ENCODE data around the gene MOSPD2.

MOSPD2 gene
- total RNA-seq: 37.3 to 156 (median 103) reads per million in 18 experiments

DNA sequence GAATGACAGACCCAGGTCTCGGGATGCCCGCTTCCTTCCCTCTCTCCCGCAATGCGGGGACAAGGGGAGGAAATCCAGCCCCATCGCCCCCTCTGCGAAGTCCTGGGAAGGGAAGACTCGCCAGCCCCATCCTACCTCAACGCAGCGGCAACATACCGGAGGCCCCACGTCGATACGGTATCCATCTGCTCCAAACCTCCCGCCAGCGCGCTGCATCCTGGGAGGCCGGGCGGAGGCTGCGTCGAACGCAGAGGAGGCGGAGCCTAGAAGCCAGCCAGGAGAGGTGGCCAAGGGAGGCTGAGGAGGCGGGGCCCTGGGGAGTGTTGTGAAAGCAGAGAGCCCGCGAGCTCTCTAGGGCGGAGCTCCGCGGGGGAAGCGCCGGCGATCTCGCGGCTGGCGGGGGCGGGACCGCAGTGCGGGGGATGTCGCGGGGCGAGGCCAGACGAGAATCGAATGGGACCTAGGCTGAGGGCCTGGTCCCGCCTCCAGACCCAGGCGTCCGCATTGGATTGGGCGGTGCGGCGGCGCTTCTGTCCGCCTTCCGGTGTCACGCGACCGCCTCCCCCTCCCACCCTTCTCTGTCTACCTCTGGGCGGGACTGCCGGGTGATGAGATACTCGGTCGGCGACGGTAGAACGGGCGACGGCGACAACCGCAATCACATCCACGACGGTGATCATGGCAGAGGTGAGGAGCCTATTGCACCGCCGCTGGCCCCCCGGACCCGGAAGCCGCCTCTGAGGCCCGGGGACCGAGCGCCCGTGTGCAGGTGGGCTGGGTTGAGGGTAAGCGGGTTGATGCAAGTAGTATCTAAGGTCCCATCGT is at the start of gene MOSPD2, which contains the start of gene FANCB:
TSS of gene MOSPD2 (plus strand) at position 571 of the 825 bp plus-strand sequence. CDS start at position 679, 108 bp downstream.
TSS of gene FANCB (minus strand) at position 219 of the 825 bp plus-strand sequence. CDS start 7,559 bp downstream, outside the sequence.
- peak; percentile 94 to 95 for DNase-seq

DNA sequence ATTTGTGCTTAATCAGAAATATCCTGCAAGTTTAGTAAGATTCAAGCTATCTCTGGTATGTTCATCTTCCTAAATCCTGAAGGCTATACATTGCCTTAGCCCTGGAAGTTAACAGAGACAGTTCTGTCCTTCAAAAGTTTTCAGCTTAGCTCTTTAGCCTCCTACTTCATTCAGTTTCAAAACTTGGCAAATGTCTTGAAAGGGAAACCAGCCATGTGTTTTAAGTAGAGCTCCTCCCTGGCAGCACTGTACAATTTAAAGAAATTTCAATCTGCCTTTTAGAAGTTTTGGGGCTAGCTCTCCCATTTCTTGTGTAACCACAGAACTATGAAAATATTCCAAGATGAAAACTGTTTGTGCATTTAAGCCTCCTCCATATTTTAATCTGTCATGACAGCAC is 47.4 kb upstream of the MOSPD2 start:
- DNase-seq: no peak

DNA sequence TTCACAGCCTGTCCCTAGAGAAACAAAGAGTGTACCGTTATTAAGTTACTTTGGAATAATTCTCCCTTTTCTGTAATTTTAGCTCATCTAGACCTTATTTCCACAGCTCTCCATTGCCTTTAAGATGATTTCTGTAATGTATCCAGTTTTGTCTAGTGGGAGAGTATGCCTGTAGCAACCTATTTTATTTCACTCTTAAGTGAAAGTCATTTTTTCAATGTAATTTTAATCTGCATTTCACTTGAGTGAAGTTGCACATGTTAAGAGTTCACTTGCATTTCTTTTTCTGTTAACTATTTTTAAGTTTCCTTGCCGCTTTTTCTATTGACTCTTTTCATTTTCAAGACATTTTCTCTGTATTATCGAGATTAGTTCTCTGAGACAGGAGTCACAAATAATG is 46.9 kb upstream of the MOSPD2 start:
- DNase-seq: no peak

DNA sequence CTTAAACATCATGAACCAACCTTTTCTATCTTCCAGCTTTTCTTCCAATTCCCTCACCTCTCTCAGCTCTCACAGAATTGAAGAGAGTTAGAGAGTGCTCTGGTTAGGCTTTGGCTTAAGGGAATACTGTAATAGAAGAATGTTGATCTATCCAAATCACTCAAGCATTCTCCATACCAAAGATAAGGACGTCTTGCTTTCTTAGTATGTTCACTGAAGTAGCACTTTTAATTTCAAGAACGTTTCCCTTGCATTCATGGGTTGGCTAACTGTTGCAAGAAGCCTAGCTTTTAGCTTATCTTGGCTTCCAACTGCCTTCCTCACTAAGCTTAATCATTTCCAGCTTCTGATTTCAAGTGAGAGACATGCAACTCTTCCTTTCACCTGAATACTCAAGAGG is 43.6 kb upstream of the MOSPD2 start:
- DNase-seq: no peak

DNA sequence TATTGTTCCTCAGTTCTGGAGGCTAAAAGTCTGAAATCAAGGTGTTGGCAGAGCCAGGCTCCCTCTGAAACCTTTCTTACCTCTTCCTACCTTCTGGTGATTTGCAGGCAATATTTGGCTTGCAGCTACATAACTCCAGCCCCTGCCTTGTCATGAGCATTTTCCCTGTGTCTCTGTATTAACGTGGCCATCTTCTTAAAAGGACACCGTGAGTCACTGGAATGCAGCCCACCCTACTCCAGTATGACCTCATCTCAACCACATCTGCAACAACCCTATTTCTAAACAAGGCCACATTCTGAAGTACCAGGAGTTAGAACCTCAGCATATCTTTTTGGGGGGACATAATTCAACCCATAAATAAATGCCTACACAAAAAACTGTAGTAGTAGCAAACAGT is 41.1 kb upstream of the MOSPD2 start:
- DNase-seq: no peak

DNA sequence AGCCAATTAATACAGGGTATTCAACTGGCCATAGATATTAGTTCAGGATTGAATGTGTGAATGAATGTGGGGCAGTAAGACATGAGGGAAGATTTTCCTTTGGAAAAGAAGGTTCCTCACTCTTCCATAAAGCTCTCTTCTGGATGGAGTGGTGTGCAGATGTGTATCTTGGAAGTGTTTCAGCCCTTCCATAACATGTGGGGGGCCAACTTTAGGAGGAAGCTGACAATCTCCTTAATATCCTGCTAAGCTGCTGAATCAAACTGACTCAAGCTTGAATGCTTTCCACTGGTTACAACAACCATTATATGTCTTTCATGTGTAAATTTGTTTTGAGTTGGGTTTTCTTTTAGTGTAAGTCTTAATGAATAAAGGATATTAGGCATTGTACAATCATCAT is 40.6 kb upstream of the MOSPD2 start:
- DNase-seq: no peak

DNA sequence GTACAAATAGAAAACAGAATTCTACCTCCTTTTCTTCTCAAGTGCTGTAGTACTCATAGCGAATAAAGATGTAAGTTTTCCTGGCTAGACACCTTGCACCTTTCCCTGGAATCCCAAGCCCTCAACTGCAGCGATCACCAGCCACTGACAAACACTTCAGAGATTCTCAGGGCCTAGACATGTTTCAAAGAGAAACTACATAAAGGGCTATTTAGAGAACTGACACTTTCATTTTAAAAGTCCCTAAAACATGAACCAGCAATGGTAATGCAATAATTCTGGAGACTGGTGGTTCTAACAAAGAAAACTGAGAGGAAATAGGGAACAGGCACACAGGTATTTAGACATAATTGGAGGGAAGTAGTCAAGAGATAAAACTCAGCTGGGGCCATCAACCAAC is 36.1 kb upstream of the MOSPD2 start:
- no peak for DNase-seq

DNA sequence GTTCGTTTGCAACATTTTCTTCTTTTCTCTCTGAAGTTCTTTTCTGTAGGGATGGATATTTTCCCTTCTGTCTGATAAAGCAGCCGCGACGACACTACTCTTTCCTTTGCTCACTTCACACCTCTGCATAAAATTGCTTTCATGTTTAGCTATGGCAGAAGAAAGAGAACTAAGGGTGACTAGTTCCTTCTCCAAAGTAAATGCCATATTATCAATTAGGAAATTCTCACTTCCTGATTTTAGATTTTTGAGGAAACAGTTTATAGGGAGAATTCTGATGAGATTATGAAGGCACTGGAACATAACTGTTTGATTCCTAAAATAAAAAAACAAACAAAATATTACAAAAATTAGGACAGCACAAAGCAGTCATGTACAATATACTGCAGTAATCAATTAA is 29.6 kb upstream of the MOSPD2 start:
- DNase-seq: peak; percentile 9 to 56

DNA sequence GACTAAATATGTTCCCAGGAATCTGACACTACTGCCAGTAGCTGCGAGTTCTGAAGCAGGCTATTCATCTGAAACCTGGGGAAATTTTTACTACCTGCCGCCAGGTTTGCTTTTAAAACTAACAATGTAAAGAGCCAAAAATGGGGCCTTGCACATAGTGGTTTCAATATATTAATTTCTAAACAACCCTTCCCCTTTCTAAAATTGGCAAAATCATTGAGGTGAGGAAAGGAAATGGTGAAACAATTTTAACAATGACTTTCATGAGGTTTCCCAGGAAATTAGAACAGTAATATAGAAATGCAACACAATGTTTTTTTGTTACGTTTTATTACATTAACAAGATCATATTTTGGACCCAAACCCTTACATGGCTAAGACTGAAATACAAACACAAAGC is 21.7 kb upstream of the MOSPD2 start:
- peak in 1 of 2 donors; percentile 46 for DNase-seq

DNA sequence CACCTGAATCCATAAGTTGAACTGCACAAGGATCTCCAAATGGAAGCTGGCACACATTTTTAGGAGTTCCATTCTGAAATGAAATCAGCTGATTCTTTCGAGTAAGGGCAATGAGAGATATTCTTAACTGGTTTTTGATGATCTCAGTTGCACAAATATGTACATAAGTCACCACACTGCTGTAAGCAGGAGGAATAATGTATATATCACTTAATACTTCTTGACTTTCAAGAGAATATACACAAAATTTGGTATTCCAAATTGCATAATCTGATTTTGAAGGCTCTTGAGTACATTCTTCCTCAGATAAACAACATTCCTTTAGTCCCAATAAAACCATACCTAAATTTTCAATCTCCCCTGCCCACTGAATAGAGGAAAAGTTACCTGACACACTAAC is 8.6 kb upstream of the MOSPD2 start:
- no peak for DNase-seq

DNA sequence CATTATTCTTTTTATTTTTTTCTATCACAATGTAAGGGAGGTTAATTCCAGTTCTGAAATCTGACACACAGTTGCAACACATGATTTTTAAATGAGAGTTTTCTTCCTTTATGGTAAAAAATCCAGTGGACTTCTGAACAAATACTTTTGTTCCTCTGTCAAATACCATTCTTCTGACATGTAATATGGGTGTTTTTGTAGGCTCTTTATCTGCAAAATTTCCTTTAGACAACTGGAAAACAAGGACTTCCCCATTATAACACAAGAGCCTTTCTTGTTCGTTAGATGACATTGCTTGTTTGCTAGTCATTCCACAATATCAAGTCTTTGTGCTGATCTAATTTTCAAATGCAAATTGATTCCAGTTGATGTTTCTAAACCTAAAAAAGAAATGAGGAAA is 8.0 kb upstream of the MOSPD2 start:
- DNase-seq: no peak

DNA sequence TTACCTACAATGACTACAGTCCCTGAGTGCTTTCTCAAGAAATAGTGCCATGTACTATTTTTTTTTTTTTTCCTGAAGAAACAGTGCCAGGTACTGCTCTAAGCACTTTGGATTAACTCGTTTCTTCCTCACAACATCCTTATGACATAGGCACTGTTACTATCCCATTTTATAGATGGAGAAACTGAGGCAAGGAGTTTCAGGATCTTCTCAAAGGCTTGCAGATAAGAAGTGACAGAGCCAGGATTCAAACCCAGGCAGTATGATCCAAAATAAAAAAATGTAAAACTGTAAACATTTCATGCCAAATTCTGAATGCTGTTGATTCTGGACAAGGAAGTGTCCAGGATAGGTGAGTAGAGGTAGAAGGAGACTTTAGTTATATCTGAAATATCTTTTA is 1.5 kb upstream of the MOSPD2 start:
- no peak for DNase-seq

DNA sequence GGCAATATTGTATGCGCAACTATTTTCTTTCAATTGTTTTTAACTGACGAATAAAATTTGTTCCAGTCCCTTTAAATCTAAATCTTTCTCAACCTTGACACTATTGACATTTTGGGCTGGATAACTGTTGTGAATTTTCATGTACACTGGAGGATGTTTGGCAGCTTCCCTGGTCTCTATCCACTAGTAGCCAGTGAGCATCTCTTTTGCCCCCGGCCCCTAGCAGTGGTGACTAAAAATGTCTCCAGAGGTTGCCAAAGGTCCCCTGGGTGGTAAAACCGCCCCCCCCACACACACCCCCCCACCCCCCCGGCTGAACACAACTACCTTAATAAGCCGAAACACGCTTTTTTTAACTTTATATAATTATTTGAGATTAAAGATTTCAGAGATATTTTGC is 866 bp upstream of the MOSPD2 start:
- no peak for DNase-seq

DNA sequence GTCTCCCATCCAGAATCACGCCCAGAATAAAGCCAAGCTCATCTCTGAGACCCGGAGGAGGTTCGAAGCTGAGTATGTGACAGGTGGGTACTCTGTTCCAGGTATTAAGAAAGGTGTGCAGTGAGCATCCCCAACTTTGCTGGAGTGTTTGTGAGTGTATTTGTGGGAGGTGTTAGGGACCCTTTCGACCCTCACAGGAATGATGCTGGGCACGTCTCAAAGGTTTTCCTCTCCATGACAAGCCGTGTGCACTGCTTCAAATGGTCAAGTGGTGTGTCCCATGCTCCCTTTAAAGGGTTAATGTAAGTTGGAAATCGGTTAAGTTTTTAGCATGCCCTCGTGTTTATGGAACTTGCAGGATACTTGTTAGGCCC is 442 bp downstream of the MOSPD2 start:
- DNase-seq: no peak

DNA sequence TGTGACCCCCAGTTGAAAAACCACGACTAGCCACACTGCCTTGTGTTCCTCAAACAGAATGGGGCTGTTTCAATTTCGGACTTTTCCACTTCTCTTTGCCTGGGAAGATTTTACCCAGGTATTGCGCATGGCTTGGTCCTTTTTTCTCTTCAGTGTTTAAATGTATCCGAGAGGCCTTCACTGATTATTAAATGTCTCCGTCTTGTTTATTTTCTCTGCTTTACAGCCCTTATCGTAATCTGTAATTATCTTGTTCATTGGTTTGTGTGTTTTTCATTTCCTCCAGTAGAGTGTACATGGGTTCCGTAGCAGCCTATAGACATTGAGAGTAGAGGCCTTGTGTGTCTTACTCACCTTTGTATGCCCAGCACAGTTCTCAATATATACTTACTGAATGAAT is 2.4 kb downstream of the MOSPD2 start:
- no peak for DNase-seq

DNA sequence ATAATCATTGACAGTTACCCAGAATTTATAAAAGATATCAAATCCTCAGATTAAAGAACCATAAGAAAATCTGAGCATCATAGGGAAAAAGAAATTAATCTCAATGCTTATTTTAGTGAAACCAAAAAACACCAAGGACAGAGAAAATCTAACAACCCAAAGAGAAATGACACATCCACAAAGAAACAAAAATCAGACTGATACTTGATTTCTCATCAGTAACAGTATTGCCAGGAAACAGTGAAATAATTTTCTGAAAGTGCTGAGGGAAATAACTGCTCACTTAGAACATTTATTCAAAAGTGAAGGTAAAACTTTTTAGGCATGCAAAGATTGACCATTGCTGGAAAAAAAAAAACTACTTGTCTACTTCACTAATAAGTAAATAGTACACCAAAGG is 10.6 kb downstream of the MOSPD2 start:
- no peak for DNase-seq

DNA sequence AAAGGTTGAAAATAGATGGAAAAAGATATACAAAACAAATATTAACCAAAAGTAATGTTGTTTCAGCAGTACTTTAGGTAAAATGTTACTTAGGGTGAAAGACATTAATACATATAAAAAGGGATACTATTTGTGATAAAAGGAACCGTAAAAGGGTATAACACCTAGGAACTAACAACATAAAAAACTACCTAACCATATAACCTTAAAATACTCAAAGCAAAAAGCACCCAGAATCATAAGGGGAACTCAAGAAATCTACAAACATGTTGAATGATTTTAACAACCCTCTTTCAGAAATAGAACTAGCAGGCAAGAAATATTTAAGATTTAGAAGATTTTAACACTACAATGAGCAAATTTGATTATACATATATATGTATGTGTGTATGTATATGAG is 11.5 kb downstream of the MOSPD2 start:
- DNase-seq: no peak

DNA sequence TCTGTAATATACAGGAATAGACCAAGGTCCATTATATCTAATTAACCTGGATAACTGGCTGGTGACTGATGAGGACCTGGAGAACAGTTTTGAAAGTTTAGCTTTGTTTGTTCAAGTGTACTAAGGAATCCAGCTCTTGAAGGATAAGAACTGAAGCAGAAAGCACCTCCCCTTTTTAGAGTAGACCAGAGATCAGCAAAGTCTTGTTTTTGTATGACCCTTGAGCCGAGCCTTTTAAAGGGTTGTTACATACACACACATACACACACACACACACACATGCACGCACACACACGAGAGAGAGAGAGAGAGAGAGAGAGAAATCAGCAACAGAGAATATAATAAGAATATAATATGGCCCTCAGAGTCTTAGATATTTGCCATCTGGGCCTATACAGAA is 13.0 kb downstream of the MOSPD2 start:
- no peak for DNase-seq

DNA sequence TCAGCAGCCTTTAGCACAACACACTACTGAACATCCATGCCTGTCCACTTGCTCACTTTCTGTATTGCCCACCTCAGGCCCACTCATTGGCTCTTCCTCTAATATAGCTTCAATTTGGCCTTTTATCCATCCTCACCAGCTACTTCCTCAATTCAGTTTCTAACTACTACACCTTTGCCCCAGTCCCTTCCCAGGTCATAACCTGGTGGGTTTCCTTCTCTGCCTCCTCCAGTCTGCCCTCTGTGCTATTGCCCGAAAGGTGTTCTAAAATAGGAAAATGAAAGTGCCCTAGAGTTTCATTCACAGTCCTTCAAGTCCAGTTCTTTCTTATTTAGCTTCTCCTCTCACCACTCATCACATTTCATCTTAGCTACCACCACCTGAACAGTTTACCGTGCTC is 23.1 kb downstream of the MOSPD2 start:
- DNase-seq: no peak

DNA sequence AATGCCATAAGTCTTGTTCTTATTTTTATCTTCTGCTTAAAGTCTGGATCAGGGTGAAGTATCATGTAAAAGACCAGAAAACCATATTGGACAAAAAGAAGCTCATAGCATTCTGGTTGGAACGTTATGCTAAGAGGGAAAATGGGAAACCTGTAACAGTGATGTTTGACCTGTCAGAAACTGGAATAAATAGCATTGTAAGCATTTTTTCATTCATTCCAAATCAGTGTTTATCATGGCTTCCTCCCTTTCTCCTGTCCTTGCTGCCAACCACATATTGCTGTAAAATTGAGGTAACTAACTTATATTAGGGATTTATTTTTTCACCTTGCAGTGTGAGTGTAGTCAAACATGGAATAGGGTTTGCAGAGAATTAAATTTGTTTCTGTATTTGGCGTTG is 23.8 kb downstream of the MOSPD2 start:
- no peak for DNase-seq

DNA sequence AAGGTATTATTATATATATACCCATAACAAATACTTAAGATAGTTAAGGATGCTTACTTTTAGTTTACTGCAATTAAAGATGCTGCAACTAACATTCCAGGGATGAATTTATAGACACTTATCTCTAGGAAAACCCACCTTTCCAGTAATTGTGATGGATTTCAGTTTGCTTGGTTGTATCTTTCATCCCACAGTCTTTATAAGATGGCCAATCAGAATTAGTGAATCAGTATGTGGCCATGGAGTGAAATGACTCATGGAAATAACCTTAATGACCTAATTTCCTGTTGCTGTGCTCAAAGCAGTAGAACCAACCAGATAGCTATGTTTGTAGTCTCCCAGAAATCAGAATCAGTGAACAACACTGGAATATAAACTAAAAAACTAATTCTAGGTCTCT is 26.4 kb downstream of the MOSPD2 start:
- DNase-seq: peak; percentile 6 to 8

DNA sequence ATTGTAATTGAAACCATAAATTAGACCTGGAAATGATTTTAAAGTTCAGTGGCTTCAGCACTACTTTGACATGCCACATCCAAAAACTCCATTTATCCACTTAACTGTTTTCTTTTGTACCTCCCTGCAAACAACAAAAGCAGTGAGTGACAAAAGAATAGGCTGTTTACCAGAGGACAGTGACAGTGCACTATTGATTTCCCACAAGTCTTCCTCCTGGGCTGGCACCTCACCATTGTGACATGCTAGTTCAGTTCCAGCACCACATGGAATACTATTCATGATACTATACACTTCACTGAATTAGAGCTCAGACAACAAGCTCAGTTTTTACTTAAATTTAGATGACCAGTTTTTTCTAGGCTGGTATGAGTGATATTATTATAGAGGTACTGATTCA is 29.3 kb downstream of the MOSPD2 start:
- no peak for DNase-seq

DNA sequence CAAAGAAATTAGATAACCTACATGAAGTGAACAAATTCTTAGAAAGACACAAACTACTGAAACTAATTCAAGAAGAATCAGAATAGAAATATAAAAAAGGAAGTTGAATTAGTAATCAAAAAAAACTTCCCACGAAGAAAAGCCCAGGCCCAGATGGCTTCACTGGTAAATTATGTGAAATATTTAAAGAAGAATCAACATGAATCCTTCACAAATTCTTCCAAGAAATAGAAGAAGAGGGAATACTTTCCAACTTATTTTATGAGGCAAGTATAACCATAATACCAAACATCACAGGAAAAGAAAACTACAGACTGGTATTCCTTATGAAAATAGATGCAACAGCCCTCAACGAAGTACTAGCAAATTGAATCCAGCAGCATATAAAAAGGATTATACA is 30.7 kb downstream of the MOSPD2 start:
- DNase-seq: no peak

DNA sequence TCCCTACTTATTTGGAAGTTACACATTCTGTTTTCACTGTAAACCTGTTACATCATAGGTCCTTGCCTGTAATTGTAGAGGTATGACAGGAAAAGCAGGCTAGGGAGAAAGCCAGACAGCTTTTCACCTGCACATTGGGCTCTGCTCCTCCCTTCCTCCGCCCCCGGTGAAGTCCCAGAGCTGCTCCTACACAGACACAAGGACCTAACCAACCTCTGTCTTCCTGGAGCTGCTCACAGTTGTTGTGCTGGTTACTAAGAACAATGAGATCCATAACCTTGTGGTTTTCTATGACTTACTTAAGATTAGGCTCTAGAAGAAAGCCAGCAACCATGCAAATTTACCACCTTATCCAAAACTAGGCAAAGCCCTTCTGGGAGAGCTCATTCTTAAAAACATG is 40.0 kb downstream of the MOSPD2 start:
- no peak for DNase-seq

DNA sequence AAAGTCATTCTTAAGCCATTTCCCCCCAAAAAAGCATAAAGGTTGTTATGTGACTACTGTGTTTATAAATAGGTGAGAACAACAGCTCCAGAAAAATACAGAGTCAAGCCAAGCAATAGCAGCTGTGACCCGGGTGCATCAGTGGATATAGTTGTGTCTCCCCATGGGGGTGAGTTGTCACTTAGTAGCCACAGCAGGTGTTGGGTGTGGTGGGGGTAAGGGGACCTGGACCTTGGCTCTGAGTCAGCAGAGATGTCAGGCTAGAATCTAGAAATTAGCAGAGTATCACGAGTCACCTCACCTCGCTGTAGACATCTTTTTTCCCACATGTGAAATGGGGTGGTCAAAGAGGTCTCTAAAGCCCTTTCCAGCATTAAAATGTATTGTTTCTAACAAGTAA is 42.4 kb downstream of the MOSPD2 start:
- no peak for DNase-seq

Data from inflammatory macrophage (primary cell).